A549 (cell line): ENCODE data around the gene KLHL8. TPM values are rescaled to one million over a fixed set of nuclear protein-coding genes. Genes with fewer than 3 reads are reported as not detected.

Experiments
- ATAC-seq, 2 experiments: fragments of 200-7000 bp in 1 of 2; fragments of >200 bp in 1 of 2; cut with Nextera tagmentation in 1 of 2; cut with Tn5 transposase in 1 of 2; 3 replicates each; pipeline versions ENCODE4 v1.8.0 to v1.9.1; 2018 to 2020; ENCODE audit warnings: mild to moderate bottlenecking in 1 of 2, moderate library complexity in 1 of 2
- CTCF ChIA-PET: fragments of 300-600 bp; sonication (Branson Sonifier 250); formaldehyde crosslinking; extraction: SDS; loops from one replicate; lab custom pipeline; 2021; ENCODE audit warnings: antibody characterized with exemption, inconsistent platforms; lab: Yijun Ruan, JAX
- POLR2A ChIA-PET: fragments of 350-600 bp; formaldehyde crosslinking; extraction: SDS; loops from one replicate; lab custom pipeline; 2021; ENCODE audit warnings: antibody characterized with exemption, inconsistent platforms; lab: Yijun Ruan, JAX
- DNase-seq, 2 experiments: peaks; one replicate each; pipeline versions ENCODE4 v3.0.0 to v3.0.0-alpha.2; 2011 to 2016; ENCODE audit warnings: low read depth in 1 of 2, low spot score in 1 of 2
- FAIRE-seq: peaks from 2 replicates; lab custom pipeline; 2011; peaks lifted over from hg19 to GRCh38; lab: Jason Lieb, UNC
- H3K27ac ChIP-seq, 2 experiments: fragments of >200 bp; sonication (Bioruptor Twin); formaldehyde crosslinking; 3 replicates each; pipeline ENCODE4 v1.5.1; 2016 to 2017
- H3K4me1 ChIP-seq: fragments of >200 bp; sonication (Bioruptor Twin); formaldehyde crosslinking; 3 replicates; pipeline ENCODE4 v1.6.1; 2016
- H3K4me2 ChIP-seq: fragments of >200 bp; sonication (Bioruptor Twin); formaldehyde crosslinking; 3 replicates; pipeline ENCODE4 v1.6.1; 2016
- H3K4me3 ChIP-seq: fragments of >200 bp; sonication (Bioruptor Twin); formaldehyde crosslinking; 3 replicates; pipeline ENCODE4 v1.5.1; 2016
- H3K9me3 ChIP-seq: fragments of >200 bp; sonication (Bioruptor Twin); formaldehyde crosslinking; 3 replicates; pipeline ENCODE4 v1.6.1; 2016
- BHLHE40 ChIP-seq: IDR thresholded peaks from 2 replicates; pipeline ENCODE4 v1.6.1; 2012; ENCODE audit warnings: low read depth, low read length, inconsistent platforms
- CEBPB ChIP-seq, 2 experiments: fragments of >200 bp in 1 of 2; sonication (Bioruptor Twin) in 1 of 2; formaldehyde crosslinking in 1 of 2; IDR thresholded peaks; 2 replicates each; pipeline ENCODE4 v1.6.1; 2012 to 2016
- GATA3 ChIP-seq: IDR thresholded peaks from 2 replicates; pipeline ENCODE4 v1.6.1; 2012; ENCODE audit warnings: borderline replicate concordance
- HDAC2 ChIP-seq: fragments of 200-600 bp; sonication (generic); IDR thresholded peaks from 2 replicates; pipeline ENCODE4 v1.6.1; 2016
- HOXB13 ChIP-seq: fragments of 250-450 bp; sonication (Bioruptor Pico); IDR thresholded peaks from 2 replicates; pipeline ENCODE4 v1.5.0; 2020; ENCODE audit warnings: low read depth, mild to moderate bottlenecking, moderate library complexity
- JUNB ChIP-seq: fragments of >200 bp; sonication (Bioruptor Twin); formaldehyde crosslinking; IDR thresholded peaks from 2 replicates; pipeline ENCODE4 v1.6.1; 2016
- MAFK ChIP-seq: fragments of 450-650 bp; IDR thresholded peaks from 2 replicates; pipeline ENCODE4 v1.6.1; 2014; ENCODE audit not compliant: partially characterized antibody
- MAZ ChIP-seq: fragments of 150-350 bp; IDR thresholded peaks from 2 replicates; pipeline ENCODE4 v1.6.1; 2014; ENCODE audit warnings: antibody characterized with exemption, low read depth, low read length, borderline replicate concordance
- NPAS2 ChIP-seq: fragments of 250-450 bp; sonication (Bioruptor Pico); IDR thresholded peaks from 2 replicates; pipeline ENCODE4 v1.8.0; 2022; ENCODE audit warnings: mild to moderate bottlenecking, moderate library complexity, borderline replicate concordance
- POLR2AphosphoS2 ChIP-seq: conservative IDR thresholded peaks from 2 replicates; pipeline ENCODE4 v1.6.1; 2012; ENCODE audit warnings: low read length, improper control_type of control experiment, inconsistent platforms
- RARB ChIP-seq: fragments of 250-450 bp; sonication (Bioruptor Pico); IDR thresholded peaks from 2 replicates; pipeline ENCODE4 v1.8.0; 2021; ENCODE audit warnings: mild to moderate bottlenecking, moderate library complexity
- USF2 ChIP-seq: fragments of 450-650 bp; IDR thresholded peaks from 2 replicates; pipeline ENCODE4 v1.6.1; 2014; ENCODE audit warnings: antibody characterized with exemption
- ZSCAN20 ChIP-seq: fragments of 250-450 bp; sonication (Bioruptor Pico); IDR thresholded peaks from 2 replicates; pipeline ENCODE4 v1.8.0; 2022; ENCODE audit warnings: mild to moderate bottlenecking, moderate library complexity
- WGBS: methylation state at CpG from one replicate; pipeline ENCODE4 v1.1.6; 2017; ENCODE audit errors: missing lambda C conversion rate; 5-methylcytosine and 5-hydroxymethylcytosine counted together
- polyA plus RNA-seq, 4 experiments: library from polyadenylated mRNA; depleted of rRNA in 3 of 4; stranded (reverse); fragments of >200 nt; fragmentation: RNase III in 1 of 4; extraction: RNeasy Plus Mini Kit Qiagen cat#74134 plus additional on column Dnase treatment in 1 of 4; gene quantifications; 2 replicates in 3 of 4; 3 replicates in 1 of 4; pipeline ENCODE4 v1.2.3, GENCODE V29; 2011 to 2017

The KLHL8 gene
- polyA plus RNA-seq, 2 of the 4 experiments (the other 2 are of a cell fraction) = 9.7 to 11.2 TPM

- H3K4me3 ChIP-seq = no peak overlapping the region
- H3K4me1 ChIP-seq = no peaks in the 10 kb centered on the region
- H3K4me2 ChIP-seq = no peak overlapping the region
- no peak overlapping the region for H3K27ac ChIP-seq
- H3K9me3 ChIP-seq = no peaks in the 10 kb centered on the region
- no peak for TF ChIP-seq MAZ
- DNase-seq (no peak), FAIRE-seq (no peak), ATAC-seq (no peak)
- POLR2A ChIA-PET = no interaction called here
- WGBS = 39% methylated on average over 2 of the region's 2 CpGs
- CTCF ChIA-PET = no interaction called here
These were observed 29.1 kb upstream of the KLHL8 start for GRCh38 chr4:87249332-87250019.

DNA sequence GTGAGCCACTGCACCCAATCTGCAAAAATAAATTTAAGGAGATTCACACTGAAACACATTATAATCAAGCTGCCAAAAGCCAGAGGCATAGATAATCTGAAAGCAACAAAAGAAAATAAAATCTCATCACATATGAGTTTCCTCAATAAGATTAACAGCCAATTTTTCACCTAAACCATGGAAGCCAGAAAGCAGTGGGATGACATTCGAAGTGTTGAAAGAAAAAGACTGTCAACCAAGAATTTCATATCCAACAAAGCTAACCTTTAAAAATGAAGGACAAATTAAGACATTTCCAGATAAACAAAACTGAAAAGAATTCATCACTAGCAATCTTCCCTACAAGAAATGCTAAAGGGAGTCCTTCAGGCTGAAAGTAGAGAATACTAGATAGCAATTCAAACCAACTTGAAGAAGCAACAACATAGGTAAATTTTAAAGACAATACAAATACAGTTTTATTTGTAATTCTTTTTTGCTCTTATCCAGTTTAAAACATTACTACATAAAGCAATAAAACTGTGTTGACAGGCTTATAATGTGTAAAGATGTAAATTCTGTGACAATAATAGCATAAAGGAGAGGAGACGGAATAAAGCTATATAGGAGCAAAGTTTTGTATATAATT, 23.1 kb upstream of the KLHL8 start:
- WGBS = 67% methylated on average over 2 of the region's 2 CpGs
- TF ChIP-seq NPAS2 (no peak), CEBPB (IDR thresholded peaks at IDR 0.05) (no peak), BHLHE40 (no peak), JUNB (no peak), POLR2AphosphoS2 (no peak)
- DNase-seq = peak in 1 of 2 experiments; percentile 36
- no peak overlapping the region for H3K4me2 ChIP-seq
- CTCF ChIA-PET = interaction anchor here (0.7 kb wide), 1 partner anchor 26 kb away, joined by 3 read pairs; no protein-coding TSS in a partner anchor
- H3K27ac ChIP-seq = no peak overlapping the region
- peaks cover 16% of the 10 kb centered on the region; the same call in 2 of the 3 replicates for H3K9me3 ChIP-seq
- no peak for FAIRE-seq
- H3K4me3 ChIP-seq = no peak overlapping the region
- POLR2A ChIA-PET = interaction anchor here (0.6 to 1.0 kb wide), 2 partner anchors 23 to 309 kb away, joined by 3 to 4 read pairs; partner anchors contain the start of gene AFF1
- no peak for ATAC-seq
- peaks cover 19% of the 10 kb centered on the region for H3K4me1 ChIP-seq

- peaks cover 16% of the 10 kb centered on the region; the same call in 2 of the 3 replicates for H3K9me3 ChIP-seq
- ATAC-seq (no peak), DNase-seq (no peak), FAIRE-seq (no peak)
- H3K4me1 ChIP-seq = peaks cover 37% of the 10 kb centered on the region
- no peak overlapping the region for H3K4me3 ChIP-seq
- peak overlapping the region; percentile 64 to 78; a peak in 4 of 6 replicates for H3K27ac ChIP-seq
- POLR2A ChIA-PET = interaction anchor here (0.5 kb wide), 1 partner anchor 31 kb away, joined by 4 read pairs; no protein-coding TSS in a partner anchor
- TF ChIP-seq ZSCAN20 = no peak
- CTCF ChIA-PET = interaction anchor here (0.7 to 1.4 kb wide), 2 partner anchors 148 to 595 kb away, joined by 3 read pairs; no protein-coding TSS in a partner anchor
- 33% methylated on average over 1 of the region's 1 CpG for WGBS
- H3K4me2 ChIP-seq = no peak overlapping the region
These were observed 20.9 kb upstream of the KLHL8 start for GRCh38 chr4:87241336-87241735.

GRCh38 chr4:87240341-87240740, 19.9 kb upstream of the KLHL8 start:
- peak overlapping the region; percentile 33; the same call in 1 of the 3 replicates for H3K4me3 ChIP-seq
- H3K27ac ChIP-seq = peak overlapping the region; percentile 78 to 79
- H3K4me2 ChIP-seq = peak overlapping the region; percentile 77

GRCh38 chr4:87239821-87240220, 19.4 kb upstream of the KLHL8 start:
- Histone ChIP-seq H3K27ac (peak overlapping the region; percentile 78 to 79), H3K4me2 (peak overlapping the region; percentile 77), H3K4me3 (peak overlapping the region; percentile 33; the same call in 2 of the 3 replicates), H3K4me1 (peaks cover 45% of the 10 kb centered on the region), H3K9me3 (peaks cover 16% of the 10 kb centered on the region; the same call in 2 of the 3 replicates)
- TF ChIP-seq GATA3 = peak; percentile 57; the same call in 1 of the 2 replicates
- no peak for TF ChIP-seq HOXB13 (CRISPR knock-in tag)
- FAIRE-seq (no peak), DNase-seq (peak in 1 of 2 experiments; percentile 31), ATAC-seq (peak; percentile 43; a peak in 3 of 6 replicates)
- ChIA-PET CTCF (interaction anchor here (1.2 to 1.6 kb wide), 4 partner anchors 24 to 226 kb away, joined by 3 to 4 read pairs (median 3); no protein-coding TSS in a partner anchor), POLR2A (interaction anchor here (0.9 to 1.5 kb wide), 2 partner anchors 19 to 20 kb away, joined by 4 to 5 read pairs; partner anchors contain the start of gene KLHL8)

More at GRCh38 chr4:87240341-87240740, 19.9 kb upstream of the KLHL8 start:
- POLR2A ChIA-PET = interaction anchor here (0.9 to 1.5 kb wide), 2 partner anchors 19 to 20 kb away, joined by 4 to 5 read pairs; partner anchors contain the start of gene KLHL8
- 0% methylated on average over 1 of the region's 1 CpG for WGBS
- CTCF ChIA-PET = interaction anchor here (1.2 to 1.6 kb wide), 3 partner anchors 113 to 225 kb away, joined by 3 to 4 read pairs (median 3); no protein-coding TSS in a partner anchor
- peak in 1 of 2 experiments; percentile 19 for DNase-seq
- FAIRE-seq = no peak
- TF ChIP-seq HDAC2 (no peak), MAFK (no peak), CEBPB (IDR thresholded peaks at IDR 0.05) (no peak), RARB (CRISPR knock-in tag) (no peak), USF2 (peak; percentile 42)
- peak in 1 of 2 experiments; percentile 28; a peak in 3 of 6 replicates for ATAC-seq
- Histone ChIP-seq H3K4me1 (peaks cover 40% of the 10 kb centered on the region), H3K9me3 (peaks cover 16% of the 10 kb centered on the region; the same call in 2 of the 3 replicates)
